ENCODE data around the gene LAPTM4A. TPM values are rescaled to one million over a fixed set of nuclear protein-coding genes. Genes with fewer than 3 reads are reported as not detected.
"Not testable (repeated sequence)": the region's sequence is repeated elsewhere in the genome, so short reads cannot be mapped to it uniquely, and the experiment has no call there.

The LAPTM4A gene
- total RNA-seq, 2 donors from 2014 or later, result 151 to 168 TPM

DNA sequence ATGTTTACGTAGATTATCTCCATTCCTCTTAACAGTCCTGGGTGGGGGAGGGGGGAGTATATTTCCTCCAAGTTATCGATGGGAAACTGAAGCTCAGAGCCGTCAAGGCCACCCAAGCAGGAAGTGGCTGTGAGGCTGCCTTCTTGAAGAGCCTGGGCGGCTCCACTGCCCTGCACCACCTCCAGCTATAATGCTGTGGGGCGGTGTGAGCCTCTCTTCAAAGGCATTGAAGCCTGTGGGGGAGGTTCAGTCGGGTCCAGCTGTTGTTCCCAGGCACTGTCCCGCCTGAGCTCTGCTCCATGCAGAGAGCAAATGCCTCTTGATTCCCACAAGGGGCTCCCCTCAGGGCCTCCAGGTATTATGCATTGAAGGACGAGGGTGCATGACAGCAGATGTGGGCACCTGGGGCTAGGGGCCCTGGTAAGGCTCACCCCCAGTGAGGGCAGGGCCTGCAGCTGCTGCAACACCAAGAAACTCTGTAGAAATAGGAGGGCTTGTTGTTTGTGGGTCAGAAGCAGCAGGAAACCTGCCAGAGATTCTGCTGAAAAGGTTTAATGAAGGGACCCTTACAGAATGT lies 29.5 kb upstream of the LAPTM4A start:
- no peak for DNase-seq
- no peak for ATAC-seq
- intact Hi-C loops (cut with DNase I, micrococcal nuclease), result no loop called here

DNA sequence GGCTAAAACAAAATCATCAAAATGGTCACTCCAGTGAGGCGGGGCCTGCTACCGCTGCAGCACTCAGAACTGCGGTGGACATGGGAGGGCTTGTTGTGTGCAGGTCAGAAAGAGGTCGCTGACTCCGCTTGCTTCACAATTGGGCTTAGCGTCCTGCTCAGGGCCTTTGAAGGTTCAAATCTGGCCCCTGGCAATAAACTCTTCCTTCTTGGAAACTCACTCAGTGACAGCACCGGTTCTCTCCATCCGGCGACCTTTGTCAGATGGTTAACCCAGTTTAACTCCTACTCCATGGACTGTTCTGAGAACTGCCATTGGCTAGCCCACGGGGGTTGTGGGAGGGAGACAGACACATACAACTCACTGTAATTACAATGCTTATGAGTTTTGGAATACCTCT lies 29.0 kb upstream of the LAPTM4A start:
- intact Hi-C loops (cut with DNase I, micrococcal nuclease), result no loop called here
- no peak for ATAC-seq

DNA sequence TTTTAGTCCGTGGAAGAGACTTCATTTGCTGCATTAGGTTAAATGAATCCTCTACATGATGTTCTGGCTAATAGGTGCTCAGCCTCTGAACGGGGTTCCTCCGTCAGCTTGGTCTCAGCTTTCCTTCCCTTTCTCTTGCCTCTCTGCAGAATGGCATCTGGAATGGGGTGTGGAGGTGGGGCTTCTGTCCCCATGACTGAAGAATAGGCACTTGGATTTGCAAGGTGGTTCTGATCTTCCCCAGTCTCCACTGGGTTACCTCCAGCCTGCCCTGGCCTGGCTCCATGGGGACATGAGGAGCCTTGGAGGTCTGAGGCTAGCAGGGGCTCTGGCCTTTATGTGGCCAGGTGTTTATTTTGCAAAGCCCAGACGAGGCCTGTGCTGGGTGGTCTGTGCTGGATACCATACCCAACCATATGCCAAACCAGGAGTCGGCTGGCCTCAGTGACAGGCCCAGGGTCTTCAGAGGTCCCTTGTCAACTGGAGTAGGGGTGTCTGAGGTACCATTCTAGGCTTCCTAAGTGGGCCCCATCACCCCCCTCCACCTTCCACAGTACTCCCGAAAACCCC lies 28.2 kb upstream of the LAPTM4A start:
- intact Hi-C loops (cut with DNase I, micrococcal nuclease), result no loop called here
- DNase-seq (no peak), ATAC-seq (no peak)

More for the DNA sequence above, 29.0 kb upstream of the LAPTM4A start:
- DNase-seq, result no peak

DNA sequence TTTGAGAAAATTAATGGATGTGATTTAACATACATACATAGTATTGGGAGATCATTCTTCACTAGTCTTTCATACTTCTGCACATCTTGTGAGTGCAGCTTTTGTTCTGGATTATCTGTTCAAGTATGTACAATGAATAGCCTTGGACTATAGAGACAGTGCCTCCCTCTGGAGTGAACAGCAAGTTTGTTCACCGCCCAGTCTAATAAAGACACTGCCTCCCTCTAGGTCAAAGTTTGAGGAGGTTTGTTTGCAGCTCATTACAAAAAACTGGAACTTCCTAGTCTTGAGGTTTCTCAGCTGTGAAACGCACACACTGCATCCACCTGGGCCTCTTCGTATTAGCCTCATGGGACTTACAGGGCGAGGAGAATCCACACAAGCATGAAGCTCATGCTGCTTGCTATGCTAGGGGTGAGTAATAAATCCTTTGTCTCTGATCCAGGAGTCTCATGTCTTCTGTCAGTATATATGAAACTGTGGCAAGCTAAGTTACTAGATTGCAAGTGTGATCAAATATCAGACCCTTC lies 26.0 kb upstream of the LAPTM4A start:
- intact Hi-C loops (cut with DNase I, micrococcal nuclease), result no loop called here
- DNase-seq (no peak), ATAC-seq (peak; percentile 55)

DNA sequence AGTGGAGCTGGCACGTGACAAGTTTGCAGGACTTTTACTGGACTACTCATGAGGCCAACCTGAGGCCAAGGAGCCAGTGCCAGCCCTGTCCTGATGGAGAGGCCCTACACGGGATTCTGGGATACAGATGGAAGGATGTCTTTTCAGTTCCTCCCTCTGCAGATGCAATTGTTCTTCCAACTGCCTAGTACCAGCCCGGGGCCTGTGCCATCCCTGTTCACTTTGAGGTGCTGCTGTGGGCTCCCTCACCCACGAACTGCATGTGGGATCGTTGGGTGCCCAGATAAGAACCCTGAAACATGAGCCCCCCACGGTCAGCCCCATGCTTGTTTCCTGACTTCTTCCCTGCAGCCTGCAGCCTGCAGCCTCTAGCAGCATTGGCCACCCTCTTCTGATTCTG lies 25.3 kb upstream of the LAPTM4A start:
- ATAC-seq (no peak), DNase-seq (no peak)
- intact Hi-C loops (cut with DNase I, micrococcal nuclease), result no loop called here

DNA sequence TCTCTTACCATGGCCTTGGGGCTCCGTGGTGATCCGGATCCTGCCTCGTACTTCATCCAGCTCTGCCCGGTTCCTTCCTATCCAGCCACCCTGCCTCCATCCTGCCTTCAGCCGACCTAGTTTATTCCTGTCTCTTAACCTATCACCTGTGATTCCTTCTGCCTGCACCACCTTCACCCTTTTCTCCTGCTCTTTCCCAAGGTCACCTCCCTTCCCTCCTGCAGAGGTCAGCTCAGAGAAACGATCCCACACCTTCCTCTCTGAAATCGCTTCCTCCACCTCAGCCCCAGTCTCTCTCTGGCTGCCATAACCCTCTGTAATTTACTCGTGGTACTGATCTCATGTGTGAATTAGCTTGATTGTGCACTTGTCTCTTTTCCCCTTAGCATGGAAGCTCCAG lies 23.5 kb upstream of the LAPTM4A start:
- DNase-seq, result no peak
- no peak for ATAC-seq
- intact Hi-C loops (cut with DNase I, micrococcal nuclease), result no loop called here

DNA sequence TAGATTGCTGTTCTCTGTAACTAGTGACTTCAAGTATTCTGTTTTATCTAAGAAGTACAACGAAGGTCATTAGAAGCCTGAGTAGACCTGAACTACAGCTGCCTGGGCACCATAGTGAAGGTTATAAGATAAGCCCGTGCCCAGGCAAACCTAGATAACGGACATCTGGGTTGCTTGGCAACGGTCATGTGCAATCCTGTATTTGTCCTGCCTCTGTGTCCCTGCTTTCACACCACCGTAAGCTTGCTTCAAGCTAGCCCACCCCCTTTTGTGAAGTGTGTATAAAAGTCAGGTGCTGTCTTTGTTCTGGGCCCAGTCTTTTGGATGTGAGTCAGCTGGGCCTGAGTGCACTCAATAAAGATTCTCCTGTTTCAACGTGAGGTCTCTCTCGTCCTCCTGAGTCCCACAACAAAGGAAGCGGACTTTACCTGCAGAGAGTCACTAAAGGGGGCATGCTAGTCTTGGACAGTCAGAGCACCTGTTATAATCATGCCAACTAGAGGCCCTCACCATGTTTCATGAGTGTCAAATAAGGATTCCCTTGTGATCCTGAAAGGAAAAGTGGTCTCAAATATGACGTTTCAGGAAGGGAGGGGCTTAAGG lies 22.7 kb upstream of the LAPTM4A start:
- intact Hi-C loops (cut with DNase I, micrococcal nuclease); ATAC-seq; DNase-seq: not testable (repeated sequence)

DNA sequence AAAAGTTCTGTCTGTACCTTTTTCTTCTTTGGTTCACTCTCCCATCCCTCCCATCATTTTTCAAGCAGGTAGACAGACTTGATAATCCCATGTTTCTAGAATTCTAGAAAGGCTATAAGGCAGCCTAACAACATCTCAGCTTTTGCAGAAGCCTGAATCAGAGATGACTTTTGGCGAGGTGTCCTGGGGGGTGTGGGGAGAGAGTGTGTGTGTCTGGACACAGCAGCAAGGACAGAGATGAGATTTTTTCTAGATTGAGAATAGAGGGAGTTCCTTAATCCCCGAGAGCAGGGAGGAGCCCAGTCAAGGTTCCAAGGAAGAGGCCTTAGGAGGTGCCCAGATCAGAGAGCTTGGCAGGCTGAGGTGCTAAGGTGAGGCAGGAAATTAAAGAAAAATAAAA lies 22.0 kb upstream of the LAPTM4A start:
- intact Hi-C loops (cut with DNase I, micrococcal nuclease), result no loop called here
- no peak for DNase-seq
- no peak for ATAC-seq

DNA sequence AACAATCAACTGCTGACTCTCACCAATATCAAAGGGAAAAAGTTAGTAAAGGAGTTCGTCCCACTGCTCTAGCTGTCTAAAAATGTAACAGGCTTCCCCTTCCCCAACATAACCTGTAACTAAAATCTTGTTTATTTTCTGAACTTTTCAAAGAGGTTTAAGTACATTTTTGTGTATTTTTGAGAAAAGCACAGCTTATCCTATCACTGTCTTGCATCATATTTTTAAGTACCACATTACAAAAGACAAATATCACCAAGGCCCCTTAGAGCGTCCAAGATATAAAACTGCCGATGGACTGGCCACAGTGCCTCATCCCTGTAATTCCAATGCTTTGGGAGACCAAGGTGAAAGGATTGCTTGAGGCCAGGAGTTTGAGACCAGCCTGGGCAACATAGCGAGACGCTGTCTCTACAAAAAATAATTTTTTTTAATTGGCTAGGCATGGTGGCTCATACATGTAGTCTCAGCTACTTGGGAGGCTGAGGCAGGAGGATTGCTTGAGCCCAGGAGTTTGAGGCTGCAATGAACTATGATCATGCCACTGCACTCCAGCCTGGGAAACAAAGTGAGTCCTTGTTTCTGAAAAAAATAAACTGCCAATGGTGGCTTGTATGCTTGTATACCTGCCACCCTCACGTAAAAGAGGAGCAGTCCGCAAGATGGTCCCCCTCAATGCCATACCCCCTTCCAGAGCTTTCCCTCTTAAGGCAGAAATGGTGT lies 21.2 kb upstream of the LAPTM4A start:
- intact Hi-C loops (cut with DNase I, micrococcal nuclease), result no loop called here
- ATAC-seq, result no peak
- DNase-seq, result no peak

DNA sequence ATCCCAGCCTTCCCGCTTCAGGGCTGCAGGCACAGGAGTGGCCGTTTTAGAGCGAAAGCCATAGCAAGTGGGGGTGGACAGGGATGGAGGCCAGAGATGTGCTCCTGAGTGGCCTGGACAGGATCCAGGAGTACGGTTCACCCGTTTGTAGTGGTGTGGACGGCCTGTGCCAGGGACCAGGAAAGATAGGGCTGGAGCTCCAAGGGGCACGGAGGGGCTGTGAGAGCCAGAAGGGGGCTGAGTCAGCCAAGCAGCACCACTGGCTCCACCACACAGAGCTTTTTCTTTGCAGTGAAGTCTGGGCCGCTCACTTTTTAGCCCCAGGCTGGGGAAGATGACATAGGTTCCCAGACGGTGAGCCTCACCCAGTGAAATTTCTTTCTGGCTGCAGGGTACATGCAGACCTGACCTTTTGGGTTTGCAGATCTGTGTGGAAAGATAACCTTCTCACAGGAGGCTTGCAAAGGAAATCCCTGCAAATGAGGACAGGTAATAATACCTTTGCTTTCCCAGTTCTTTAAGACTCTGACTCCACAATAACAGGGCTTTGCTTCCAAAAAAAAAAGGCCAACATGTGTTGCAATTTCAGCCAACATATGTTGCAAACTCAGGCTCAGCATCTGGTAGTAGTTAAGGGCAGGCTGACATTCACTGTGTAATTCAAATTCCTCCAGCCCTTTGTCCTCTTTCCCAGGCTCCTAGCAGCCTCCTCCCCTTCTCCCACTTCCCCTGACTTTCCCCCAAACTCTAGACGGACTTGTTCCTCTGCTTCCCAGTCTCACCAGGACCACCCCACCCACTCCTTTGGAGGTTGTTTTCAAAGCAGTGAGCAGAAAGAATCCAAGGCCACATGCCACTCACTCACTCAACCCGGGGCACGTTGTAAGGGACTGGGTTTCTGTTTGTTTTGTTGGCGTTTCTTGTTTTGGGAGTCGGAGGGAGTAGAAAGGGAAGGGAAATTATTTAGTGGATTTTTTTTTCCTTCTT lies 20.3 kb upstream of the LAPTM4A start:
- DNase-seq, result no peak

DNA sequence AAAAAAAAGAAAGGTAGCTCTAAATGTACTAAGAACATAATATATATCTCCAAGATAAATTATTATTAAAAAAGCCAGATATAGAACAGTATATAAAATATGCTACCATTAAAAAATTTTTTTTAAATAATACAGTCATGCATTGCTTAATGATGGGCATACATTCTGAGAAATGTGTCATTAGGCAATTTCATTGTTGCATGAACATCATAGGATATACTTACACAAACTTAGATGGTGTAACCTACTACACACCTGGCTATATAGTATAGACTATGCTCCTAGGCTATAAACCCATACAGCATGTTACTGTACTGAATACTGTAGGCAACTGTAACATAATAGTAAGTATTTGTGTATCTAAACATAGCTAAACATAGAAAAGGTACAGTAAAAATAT lies 18.3 kb upstream of the LAPTM4A start:
- ATAC-seq (no peak), DNase-seq (no peak)
- intact Hi-C loops (cut with DNase I, micrococcal nuclease), result no loop called here

More for the DNA sequence above, 20.3 kb upstream of the LAPTM4A start:
- no peak for ATAC-seq
- intact Hi-C loops (cut with DNase I, micrococcal nuclease), result no loop called here

DNA sequence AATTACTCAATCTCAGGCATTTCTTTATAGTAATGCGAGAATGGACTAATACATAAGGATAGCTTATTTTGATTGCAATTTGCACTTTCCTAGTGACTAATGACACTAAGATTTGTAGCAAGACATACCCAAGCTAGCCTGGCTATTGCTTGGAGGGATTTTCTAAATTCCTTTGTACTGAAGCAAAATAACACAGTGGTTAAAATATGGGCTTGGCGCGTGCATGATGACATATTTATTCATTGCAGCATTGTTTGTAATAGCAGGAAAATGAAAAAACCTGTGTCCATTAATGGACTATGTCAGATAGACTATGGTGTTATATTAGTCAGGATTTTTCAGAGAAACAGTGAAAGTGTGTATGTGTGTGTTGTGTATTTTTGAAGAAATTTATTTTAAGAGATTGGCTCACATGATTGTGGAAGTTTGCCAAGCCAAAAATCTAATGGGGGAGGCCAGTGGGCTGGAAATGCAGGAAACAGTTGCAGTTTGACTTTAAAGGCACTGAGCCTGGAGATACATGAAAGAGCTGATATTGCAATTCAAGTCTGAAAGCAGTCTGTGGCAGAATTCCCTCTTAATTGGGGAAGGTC lies 16.7 kb upstream of the LAPTM4A start:
- DNase-seq (no peak), ATAC-seq (no peak)
- intact Hi-C loops (cut with DNase I, micrococcal nuclease), result no loop called here

DNA sequence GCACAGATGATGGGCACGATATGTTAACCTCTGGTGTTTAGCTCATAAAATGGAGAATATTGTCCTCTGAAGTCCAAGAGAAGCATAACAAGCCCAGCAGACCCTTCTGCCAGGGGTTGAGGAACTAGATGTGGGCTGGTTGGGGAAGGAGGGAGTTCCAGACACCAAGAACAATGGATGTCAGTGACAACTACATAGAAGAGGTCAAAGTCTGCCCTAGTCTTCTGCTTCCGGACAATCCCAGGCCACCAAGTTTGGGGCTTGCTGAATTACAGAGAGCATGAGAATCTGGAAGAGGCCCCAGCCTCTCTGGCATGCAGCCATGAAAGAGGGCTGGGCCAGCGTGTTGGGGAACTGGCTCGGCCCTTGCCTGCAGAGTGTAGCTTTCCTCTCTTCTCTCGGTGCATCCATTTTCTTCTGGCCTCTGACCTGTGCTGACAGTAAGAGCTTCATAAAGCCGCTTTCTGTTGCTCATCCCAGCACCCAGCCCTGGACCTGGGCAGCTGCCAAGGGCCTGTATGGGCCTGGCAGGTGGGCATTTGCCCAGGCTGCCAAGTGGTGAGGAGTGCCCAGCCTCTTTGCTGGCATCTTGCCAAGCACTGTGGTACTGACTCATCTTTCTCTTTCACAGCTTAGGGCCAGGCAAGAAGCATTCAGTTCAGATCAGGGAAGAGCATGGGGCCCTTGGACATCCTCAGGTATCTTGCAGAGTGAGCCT lies 14.6 kb upstream of the LAPTM4A start:
- intact Hi-C loops (cut with DNase I, micrococcal nuclease), result no loop called here
- ATAC-seq, result peak; percentile 88
- peak; percentile 69 to 77 for DNase-seq

DNA sequence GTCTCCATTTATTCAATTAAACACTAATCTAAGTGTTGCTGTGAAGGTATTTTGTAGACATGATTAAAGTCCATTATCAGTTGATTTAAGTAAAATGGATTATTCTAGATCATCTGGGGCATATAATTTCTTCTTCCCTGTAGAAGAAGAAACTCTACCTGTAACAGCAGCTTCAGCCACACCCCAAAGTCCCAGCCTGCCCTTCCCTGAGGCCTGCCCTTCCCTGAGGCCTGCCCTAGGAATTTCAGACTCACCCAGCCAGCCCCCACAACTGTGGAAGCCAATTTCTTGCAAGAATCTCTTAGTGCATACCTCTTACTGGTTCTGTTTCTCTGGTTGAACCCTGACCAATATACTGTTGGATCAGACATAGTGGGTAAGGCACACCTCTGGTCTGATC lies 13.4 kb upstream of the LAPTM4A start:
- ATAC-seq, result peak; percentile 69
- intact Hi-C loops (cut with DNase I, micrococcal nuclease), result no loop called here
- DNase-seq, result peak in 1 of 2 donors; percentile 28

DNA sequence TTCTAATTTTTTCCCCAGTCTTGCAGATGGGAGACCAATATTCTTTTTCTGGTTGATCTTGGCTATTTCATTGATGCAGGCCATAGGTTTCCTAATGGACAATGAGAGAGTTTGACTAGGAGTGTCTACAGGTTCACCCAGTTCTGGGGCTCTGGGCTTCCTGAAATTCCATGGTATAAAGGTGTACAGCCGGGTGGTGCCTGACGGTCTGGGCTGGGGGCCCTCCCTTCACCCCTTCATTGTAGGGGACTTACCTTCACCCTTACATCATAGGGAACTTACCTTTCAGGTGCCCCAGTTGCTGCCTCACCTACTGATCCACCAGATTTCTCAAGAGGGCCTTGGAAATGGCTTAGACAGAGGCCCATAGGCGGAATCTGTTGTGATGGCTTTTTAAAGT lies 13.0 kb upstream of the LAPTM4A start:
- ATAC-seq, result no peak
- no peak for DNase-seq
- intact Hi-C loops (cut with DNase I, micrococcal nuclease), result no loop called here

DNA sequence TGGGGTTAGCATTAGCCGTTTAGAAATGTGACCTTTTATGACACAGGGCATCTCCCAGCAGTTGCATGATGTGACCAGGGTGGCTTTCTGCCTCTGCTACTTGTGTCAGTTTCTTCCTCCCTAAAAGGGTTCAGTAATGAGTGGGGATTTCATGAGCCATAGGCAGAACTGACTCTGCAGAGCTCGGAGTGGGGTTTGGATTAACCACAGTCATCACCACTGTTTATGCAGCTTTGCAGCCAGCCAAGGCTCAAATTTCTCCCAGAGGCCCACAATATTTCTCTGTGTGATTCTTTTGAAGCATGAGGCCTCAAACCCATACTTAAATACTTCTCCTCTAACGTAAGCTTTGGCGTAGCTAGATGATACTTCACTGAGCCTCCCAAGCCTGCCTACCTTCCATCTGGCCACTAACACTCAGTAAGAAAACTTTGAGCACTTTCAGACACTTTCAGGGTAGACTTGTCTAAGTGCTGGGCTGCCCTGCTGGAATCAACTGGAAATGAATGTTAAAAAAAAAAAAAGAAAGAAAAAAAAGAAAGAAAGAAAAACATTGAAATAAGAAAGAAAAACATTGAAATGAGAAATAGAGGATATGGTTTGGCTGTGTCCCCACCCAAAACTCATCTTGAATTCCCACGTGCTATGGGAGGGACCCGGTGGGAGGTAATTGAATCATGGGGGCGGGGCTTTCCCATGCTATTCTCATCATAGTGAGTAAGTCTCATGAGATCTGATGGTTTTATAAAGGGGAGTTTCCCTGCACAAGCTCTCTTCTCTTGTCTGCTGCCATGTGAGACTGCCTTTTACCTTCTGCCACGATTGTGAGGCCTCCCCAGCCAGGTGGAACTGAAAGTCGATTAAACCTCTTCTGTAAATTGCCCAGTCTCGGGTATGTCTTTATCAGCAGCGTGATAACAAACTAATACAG lies 11.5 kb upstream of the LAPTM4A start:
- DNase-seq (no peak), ATAC-seq (no peak)
- intact Hi-C loops (cut with DNase I, micrococcal nuclease), result no loop called here

DNA sequence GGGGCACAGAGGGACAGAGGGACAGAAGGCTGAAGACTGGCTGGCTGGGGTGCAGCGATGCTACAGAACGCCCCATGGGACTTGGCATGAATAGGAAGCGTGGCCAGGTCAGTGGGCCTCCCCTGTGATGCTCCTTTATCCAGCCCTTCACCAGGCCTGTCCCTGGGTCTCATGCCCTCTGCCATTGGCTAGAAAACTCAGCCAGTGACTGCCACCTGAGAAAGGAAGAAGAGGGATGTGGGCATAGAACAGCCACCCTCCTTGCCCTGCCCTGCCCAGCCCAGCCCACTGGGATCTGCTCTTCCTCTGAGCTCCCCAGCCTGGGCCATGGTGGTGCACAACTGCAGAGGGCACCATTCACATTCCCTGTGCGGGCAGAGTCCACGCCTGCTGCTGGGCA lies 10.5 kb upstream of the LAPTM4A start:
- DNase-seq (no peak), ATAC-seq (no peak)
- intact Hi-C loops (cut with DNase I, micrococcal nuclease), result no loop called here
